K562 (cell line): Measurements from ENCODE around the gene SMIM41. TPM values are rescaled to one million over a fixed set of nuclear protein-coding genes. Genes with fewer than 3 reads are reported as not detected.

Source experiments
- CBX1 ChIP-seq: sonication (generic); IDR thresholded peaks from 2 replicates; pipeline ENCODE4 v1.6.1; 2016; ENCODE audit warnings: antibody characterized with exemption, low read depth, mild to moderate bottlenecking
- DPF2 ChIP-seq: fragments of 450-650 bp; IDR thresholded peaks from 2 replicates; pipeline ENCODE4 v1.6.1; 2016
- ETV1 ChIP-seq: fragments of 450-650 bp; conservative IDR thresholded peaks from 2 replicates; pipeline ENCODE4 v1.6.1; 2016; ENCODE audit warnings: missing genetic modification characterization, control low read depth, low read depth, missing compliant biosample characterization
- FOXJ2 ChIP-seq: fragments of 200-800 bp; sonication (Bioruptor generic); IDR thresholded peaks from 2 replicates; pipeline ENCODE4 v1.6.1; 2016; ENCODE audit warnings: missing genetic modification characterization, missing compliant biosample characterization
- HEY1 ChIP-seq: fragments of 250-450 bp; sonication (Bioruptor Pico); IDR thresholded peaks from 2 replicates; pipeline ENCODE4 v1.5.0; 2020; ENCODE audit warnings: mild to moderate bottlenecking, moderate library complexity, borderline replicate concordance
- HMG20A ChIP-seq: fragments of 450-650 bp; formaldehyde crosslinking; conservative IDR thresholded peaks from 2 replicates; pipeline ENCODE4 v1.4.0; 2020; ENCODE audit warnings: mild to moderate bottlenecking, mixed read lengths
- JUN ChIP-seq, 2 experiments: sonication (generic) in 1 of 2; formaldehyde crosslinking in 1 of 2; IDR thresholded peaks; 2 replicates each; pipeline versions ENCODE4 v1.6.1 to v1.8.0; 2012 to 2022; ENCODE audit warnings: borderline replicate concordance in 2 of 2, mild to moderate bottlenecking in 2 of 2, improper control_type of control experiment in 1 of 2, low read depth in 1 of 2, low read length in 1 of 2, missing genetic modification reagents in 1 of 2
- MAFG ChIP-seq: fragments of 450-650 bp; conservative IDR thresholded peaks from 2 replicates; pipeline ENCODE4 v1.6.1; 2016; ENCODE audit warnings: missing genetic modification characterization, missing compliant biosample characterization
- MTF1 ChIP-seq: fragments of 250-450 bp; sonication (Bioruptor Pico); IDR thresholded peaks from 2 replicates; pipeline ENCODE4 v1.9.0; 2021; ENCODE audit warnings: moderate library complexity, mild to moderate bottlenecking, inconsistent platforms, borderline replicate concordance
- NCOR1 ChIP-seq: fragments of 450-650 bp; IDR thresholded peaks from 2 replicates; pipeline ENCODE4 v1.6.1; 2016; ENCODE audit warnings: mild to moderate bottlenecking, moderate library complexity
- PHTF2 ChIP-seq: fragments of 250-450 bp; sonication (Bioruptor Pico); IDR thresholded peaks from 2 replicates; pipeline ENCODE4 v1.5.0; 2021; ENCODE audit warnings: mild to moderate bottlenecking
- PTTG1 ChIP-seq: fragments of 450-650 bp; IDR thresholded peaks from 2 replicates; pipeline ENCODE4 v1.6.1; 2016; ENCODE audit warnings: low read depth, mild to moderate bottlenecking, missing genetic modification characterization, missing compliant biosample characterization
- PURB ChIP-seq: sonication (generic); formaldehyde crosslinking; IDR thresholded peaks from 2 replicates; pipeline ENCODE4 v1.9.0; 2021; ENCODE audit warnings: low read depth, mild to moderate bottlenecking, missing genetic modification reagents
- RAD21 ChIP-seq, 2 experiments: fragments of 250-450 bp in 1 of 2; fragments of 450-650 bp in 1 of 2; sonication (Bioruptor Pico) in 1 of 2; formaldehyde crosslinking in 1 of 2; IDR thresholded peaks in 1 of 2; conservative IDR thresholded peaks in 1 of 2; 2 replicates each; pipeline versions ENCODE4 v1.4.0 to v1.8.0; 2020 to 2022; ENCODE audit warnings: mild to moderate bottlenecking in 2 of 2, moderate library complexity in 1 of 2
- SMAD4 ChIP-seq: fragments of 250-450 bp; sonication (Bioruptor Pico); conservative IDR thresholded peaks from 2 replicates; pipeline ENCODE4 v1.8.0; 2021; ENCODE audit warnings: inconsistent platforms, mild to moderate bottlenecking, moderate library complexity
- XRCC4 ChIP-seq: IDR thresholded peaks from one replicate; pipeline ENCODE4 v1.6.1; 2011; ENCODE audit not compliant: insufficient read depth, insufficient read length; ENCODE audit errors: extremely low read depth
- ZNF140 ChIP-seq: fragments of 250-450 bp; sonication (Bioruptor Pico); IDR thresholded peaks from 2 replicates; pipeline ENCODE4 v1.8.0; 2021; ENCODE audit warnings: moderate library complexity, mild to moderate bottlenecking, inconsistent platforms
- ZNF143 ChIP-seq: sonication (generic); formaldehyde crosslinking; IDR thresholded peaks from 2 replicates; pipeline ENCODE4 v1.9.0; 2022; ENCODE audit warnings: mild to moderate bottlenecking, missing genetic modification reagents
- ZNF197 ChIP-seq: fragments of 200-800 bp; sonication (Bioruptor generic); IDR thresholded peaks from 2 replicates; pipeline ENCODE4 v1.6.1; 2016; ENCODE audit warnings: low read depth, missing genetic modification characterization, missing compliant biosample characterization
- ZNF347 ChIP-seq: fragments of 450-650 bp; formaldehyde crosslinking; IDR thresholded peaks from 2 replicates; pipeline ENCODE4 v1.4.0; 2020; ENCODE audit warnings: low read depth, mild to moderate bottlenecking, moderate library complexity
- ZNF408 ChIP-seq: fragments of 250-450 bp; sonication (Bioruptor Pico); IDR thresholded peaks from 2 replicates; pipeline ENCODE4 v1.4.0; 2020; ENCODE audit warnings: low read depth, mild to moderate bottlenecking, moderate library complexity
- ZNF57 ChIP-seq: fragments of 450-650 bp; formaldehyde crosslinking; IDR thresholded peaks from 2 replicates; pipeline ENCODE4 v1.4.0; 2020; ENCODE audit warnings: mild to moderate bottlenecking, moderate library complexity
- ZNF707 ChIP-seq: fragments of 250-450 bp; sonication (Bioruptor Pico); conservative IDR thresholded peaks from 2 replicates; pipeline ENCODE4 v1.8.0; 2022; ENCODE audit warnings: inconsistent platforms, mild to moderate bottlenecking, moderate library complexity
- polyA plus RNA-seq, 8 experiments: library from polyadenylated mRNA; depleted of rRNA in 4 of 8; stranded (reverse) in 5 of 8; unstranded in 3 of 8; fragments of >200 nt; fragmentation: Nextera tagmentation in 2 of 8; fragmentation: Illumina TruSeq in 1 of 8; extraction: Ambion mirVana in 2 of 8; extraction: Trizol in 1 of 8; gene quantifications; 2 replicates each; pipeline versions ENCODE4 v1.2.1 to v1.2.3, GENCODE V29; 2011 to 2014; ENCODE audit warnings: inconsistent platforms in 1 of 8, missing spikeins in 1 of 8
- total RNA-seq, 7 experiments: library from RNA; depleted of rRNA in 6 of 7; stranded (reverse); fragments of >200 nt in 6 of 7; fragmentation: Illumina TruSeq in 2 of 7; extraction: Trizol in 2 of 7; gene quantifications; 2 replicates each; pipeline versions ENCODE4 v1.2.1 to v1.2.3, GENCODE V29; 2011 to 2021; ENCODE audit warnings: low replicate concordance in 1 of 7
- TF ChIP-seq, protein P1 (sequence below): fragments of 250-450 bp; sonication (Bioruptor Pico); IDR thresholded peaks from 2 replicates; pipeline ENCODE4 v1.9.0; 2021; ENCODE audit warnings: mild to moderate bottlenecking, inconsistent platforms

SMIM41 gene
- total and polyA plus RNA-seq, 9 of the 15 experiments (the other 6 are each of a cell fraction or from before 2014, with no cell fraction given) = not detected

DNA sequence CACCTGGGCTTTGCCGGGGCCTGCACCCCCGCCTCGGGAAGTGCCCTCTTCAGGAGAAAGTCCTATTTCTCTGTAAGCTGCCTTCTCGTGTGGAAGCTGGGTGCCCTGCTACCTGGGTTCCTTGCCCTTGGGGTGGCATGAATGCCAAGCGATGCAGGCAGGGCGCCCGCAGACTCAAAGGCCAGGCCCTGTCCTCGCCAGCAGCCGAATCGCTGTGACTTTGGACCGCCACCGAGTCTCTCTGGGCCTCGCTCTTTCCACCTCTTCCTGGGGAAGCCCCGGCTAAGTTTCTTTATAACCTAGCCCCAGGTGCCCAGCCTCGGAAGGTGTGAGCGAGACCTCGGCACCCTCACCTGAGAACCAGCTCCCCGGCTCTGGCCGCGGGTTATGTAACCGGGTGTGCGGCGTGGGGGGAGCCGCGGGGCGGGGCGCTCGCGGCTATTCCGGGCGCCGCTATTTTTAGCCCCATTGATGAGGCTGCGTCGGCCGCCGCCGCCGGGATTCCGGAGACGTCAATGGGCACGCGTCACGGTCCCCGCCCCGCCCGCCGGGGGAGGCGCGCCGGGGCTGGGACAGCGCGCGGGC lies 42.8 kb upstream of the SMIM41 start (continued):
- TF ChIP-seq NCOR1 (peak; percentile 89), MAFG (no peak), FOXJ2 (tag) (no peak), MTF1 (no peak), ZNF140 (CRISPR knock-in tag) (no peak), ETV1 (tag) (peak; percentile 37; the same call in 1 of the 2 replicates), XRCC4 (no peak), CBX1 (no peak), ZNF347 (no peak), ZNF707 (CRISPR knock-in tag) (no peak), HEY1 (CRISPR knock-in tag) (no peak), ZNF408 (no peak), ZNF143 (CRISPR knock-in tag) (no peak), HMG20A (CRISPR knock-in tag) (no peak), PURB (CRISPR knock-in tag) (no peak), ZNF197 (CRISPR knock-in tag) (no peak), ZNF57 (CRISPR knock-in tag) (no peak), RAD21 (CRISPR knock-in tag; conservative IDR thresholded peaks at IDR 0.05 in 1 of 2, IDR thresholded peaks at IDR 0.05 in 1 of 2) (no peak), SMAD4 (CRISPR knock-in tag) (peak; percentile 99), PHTF2 (CRISPR knock-in tag) (no peak), JUN (IDR thresholded peaks at IDR 0.05; ENCODE audit: borderline replicate concordance, low read depth, low read length) (no peak), JUN (CRISPR knock-in tag; IDR thresholded peaks at IDR 0.05; ENCODE audit: borderline replicate concordance) (no peak), PTTG1 (no peak), DPF2 (no peak; the same call in 1 of the 2 replicates)
- TF ChIP-seq, protein P1, sequence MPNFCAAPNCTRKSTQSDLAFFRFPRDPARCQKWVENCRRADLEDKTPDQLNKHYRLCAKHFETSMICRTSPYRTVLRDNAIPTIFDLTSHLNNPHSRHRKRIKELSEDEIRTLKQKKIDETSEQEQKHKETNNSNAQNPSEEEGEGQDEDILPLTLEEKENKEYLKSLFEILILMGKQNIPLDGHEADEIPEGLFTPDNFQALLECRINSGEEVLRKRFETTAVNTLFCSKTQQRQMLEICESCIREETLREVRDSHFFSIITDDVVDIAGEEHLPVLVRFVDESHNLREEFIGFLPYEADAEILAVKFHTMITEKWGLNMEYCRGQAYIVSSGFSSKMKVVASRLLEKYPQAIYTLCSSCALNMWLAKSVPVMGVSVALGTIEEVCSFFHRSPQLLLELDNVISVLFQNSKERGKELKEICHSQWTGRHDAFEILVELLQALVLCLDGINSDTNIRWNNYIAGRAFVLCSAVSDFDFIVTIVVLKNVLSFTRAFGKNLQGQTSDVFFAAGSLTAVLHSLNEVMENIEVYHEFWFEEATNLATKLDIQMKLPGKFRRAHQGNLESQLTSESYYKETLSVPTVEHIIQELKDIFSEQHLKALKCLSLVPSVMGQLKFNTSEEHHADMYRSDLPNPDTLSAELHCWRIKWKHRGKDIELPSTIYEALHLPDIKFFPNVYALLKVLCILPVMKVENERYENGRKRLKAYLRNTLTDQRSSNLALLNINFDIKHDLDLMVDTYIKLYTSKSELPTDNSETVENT (CRISPR knock-in tag) = no peak
